Stimulated activated CD8-positive, alpha-beta memory T cell treated with anti-CD3 and anti-CD28 coated beads, Interleukin-7, amount 100 ng/mL, for 1 hour (primary cell): Measurements from ENCODE around the gene NOSIP.

Experiments
- DNase-seq, 2 donors: peaks; one replicate each; pipeline ENCODE4 v3.0.0-alpha.2; 2020; ENCODE audit warnings: low read depth in 2 of 2

NOSIP gene

GRCh38 chr19:49546825-49547565 lies 33.4 kb downstream of the NOSIP start:
- DNase-seq: no peak

- DNase-seq: no peak
Observed at GRCh38 chr19:49544154-49544553, 36.2 kb downstream of the NOSIP start.

GRCh38 chr19:49543032-49543431 lies 37.3 kb downstream of the NOSIP start:
- no peak for DNase-seq

- no peak for DNase-seq
Observed at GRCh38 chr19:49542446-49542845, 37.9 kb downstream of the NOSIP start.

- no peak for DNase-seq
Observed at GRCh38 chr19:49541914-49542313, 38.4 kb downstream of the NOSIP start.

GRCh38 chr19:49539192-49539952 lies 41.0 kb downstream of the NOSIP start:
- DNase-seq: no peak

GRCh38 chr19:49538643-49539042 lies 41.7 kb downstream of the NOSIP start:
- no peak for DNase-seq

GRCh38 chr19:49536921-49537462 lies 43.4 kb downstream of the NOSIP start:
- DNase-seq: no peak

GRCh38 chr19:49534632-49535385 lies 45.5 kb downstream of the NOSIP start:
- no peak for DNase-seq

GRCh38 chr19:49533551-49534488 lies 46.5 kb downstream of the NOSIP start:
- peak; percentile 70 to 75 for DNase-seq

- no peak for DNase-seq
Observed at GRCh38 chr19:49530708-49531107, 49.6 kb downstream of the NOSIP start.

- no peak for DNase-seq
Observed at GRCh38 chr19:49528211-49528771, 52.1 kb downstream of the NOSIP start.

- no peak for DNase-seq
Observed at GRCh38 chr19:49524812-49525455, 55.4 kb downstream of the NOSIP start.

GRCh38 chr19:49520705-49521319 lies 59.5 kb downstream of the NOSIP start:
- no peak for DNase-seq

- DNase-seq: no peak
Observed at GRCh38 chr19:49518033-49518432, 62.3 kb downstream of the NOSIP start.

- no peak for DNase-seq
Observed at GRCh38 chr19:49515767-49516166, 64.6 kb downstream of the NOSIP start.

GRCh38 chr19:49514151-49514550 lies 66.2 kb downstream of the NOSIP start:
- no peak for DNase-seq

- DNase-seq: no peak
Observed at GRCh38 chr19:49513746-49514118, 66.6 kb downstream of the NOSIP start.

GRCh38 chr19:49512970-49513745 lies 67.2 kb downstream of the NOSIP start:
- no peak for DNase-seq
